GM06990 (cell line): ENCODE results near the gene C1orf21.

Experiments used
- DNase-seq: peaks from one replicate; pipeline ENCODE4 v3.0.0-alpha.2; 2011; ENCODE audit not compliant: insufficient read length; ENCODE audit errors: extremely low read depth
- H3K27me3 ChIP-seq: replicated peaks from 2 replicates; pipeline ENCODE4 v1.6.0; 2011; ENCODE audit warnings: low read length; ENCODE audit not compliant: control insufficient read depth, insufficient read depth
- H3K36me3 ChIP-seq: 2 replicates; pipeline ENCODE4 v1.5.1; 2011; ENCODE audit warnings: low read length; ENCODE audit not compliant: control insufficient read depth, insufficient read depth
- H3K4me3 ChIP-seq: replicated peaks from 2 replicates; pipeline ENCODE4 v1.5.1; 2011; ENCODE audit warnings: low read depth, mild to moderate bottlenecking, control low read depth, low read length
- TF ChIP-seq, protein P1 (sequence below): IDR thresholded peaks from 2 replicates; pipeline ENCODE4 v1.5.1; 2011; ENCODE audit warnings: low read length, control low read depth, mild to moderate bottlenecking, inconsistent platforms; ENCODE audit not compliant: insufficient read depth, poor library complexity, severe bottlenecking

The C1orf21 gene

DNA sequence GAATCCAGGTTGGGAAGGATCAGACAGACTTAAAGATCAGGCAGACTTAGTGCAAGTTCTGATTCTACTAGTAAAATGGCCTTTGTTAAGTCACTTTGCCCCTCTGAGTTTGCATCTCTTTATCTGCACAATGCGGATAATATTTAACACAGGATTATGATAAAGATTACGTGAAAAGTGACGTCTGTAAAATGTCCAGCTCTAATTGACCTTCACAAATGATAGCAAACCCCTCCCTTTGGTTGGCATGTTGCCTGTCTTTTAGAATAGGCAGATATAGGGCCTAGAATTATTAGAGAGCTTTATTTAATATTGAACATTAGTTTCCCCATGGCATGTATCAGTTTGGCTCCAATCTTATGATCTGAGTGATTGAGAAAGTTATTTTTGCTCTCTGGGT is 55.4 kb downstream of the C1orf21 start:
- Histone ChIP-seq H3K27me3 (no peaks in the 10 kb centered on the region; the same call in 1 of the 2 replicates), H3K36me3 (no peaks in the 10 kb centered on the region), H3K4me3 (no peak overlapping the region)
- no peak for DNase-seq
- TF ChIP-seq, protein P1, sequence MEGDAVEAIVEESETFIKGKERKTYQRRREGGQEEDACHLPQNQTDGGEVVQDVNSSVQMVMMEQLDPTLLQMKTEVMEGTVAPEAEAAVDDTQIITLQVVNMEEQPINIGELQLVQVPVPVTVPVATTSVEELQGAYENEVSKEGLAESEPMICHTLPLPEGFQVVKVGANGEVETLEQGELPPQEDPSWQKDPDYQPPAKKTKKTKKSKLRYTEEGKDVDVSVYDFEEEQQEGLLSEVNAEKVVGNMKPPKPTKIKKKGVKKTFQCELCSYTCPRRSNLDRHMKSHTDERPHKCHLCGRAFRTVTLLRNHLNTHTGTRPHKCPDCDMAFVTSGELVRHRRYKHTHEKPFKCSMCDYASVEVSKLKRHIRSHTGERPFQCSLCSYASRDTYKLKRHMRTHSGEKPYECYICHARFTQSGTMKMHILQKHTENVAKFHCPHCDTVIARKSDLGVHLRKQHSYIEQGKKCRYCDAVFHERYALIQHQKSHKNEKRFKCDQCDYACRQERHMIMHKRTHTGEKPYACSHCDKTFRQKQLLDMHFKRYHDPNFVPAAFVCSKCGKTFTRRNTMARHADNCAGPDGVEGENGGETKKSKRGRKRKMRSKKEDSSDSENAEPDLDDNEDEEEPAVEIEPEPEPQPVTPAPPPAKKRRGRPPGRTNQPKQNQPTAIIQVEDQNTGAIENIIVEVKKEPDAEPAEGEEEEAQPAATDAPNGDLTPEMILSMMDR: no peak

DNA sequence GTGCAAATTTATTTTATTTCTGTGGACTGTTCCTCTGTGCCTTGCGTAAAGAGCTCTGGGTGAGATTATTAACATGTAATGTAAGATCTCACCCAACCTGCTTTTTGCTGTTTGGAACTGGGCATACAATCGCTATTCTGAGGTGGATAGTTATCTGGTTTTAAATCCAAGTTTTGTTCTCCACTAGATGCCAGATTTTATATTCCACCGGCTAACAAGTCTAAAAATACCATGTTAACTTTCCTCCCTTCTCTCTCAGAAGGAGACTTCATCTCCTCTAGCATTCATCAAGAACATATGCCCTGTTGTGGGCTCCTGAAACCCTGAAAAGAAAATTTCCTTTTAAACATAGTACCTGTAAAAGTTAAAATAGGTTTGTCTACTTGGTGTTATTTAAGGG is 56.4 kb downstream of the C1orf21 start:
- TF ChIP-seq, protein P1: no peak
- Histone ChIP-seq H3K4me3 (no peak overlapping the region), H3K36me3 (no peaks in the 10 kb centered on the region), H3K27me3 (no peaks in the 10 kb centered on the region)
- no peak for DNase-seq

DNA sequence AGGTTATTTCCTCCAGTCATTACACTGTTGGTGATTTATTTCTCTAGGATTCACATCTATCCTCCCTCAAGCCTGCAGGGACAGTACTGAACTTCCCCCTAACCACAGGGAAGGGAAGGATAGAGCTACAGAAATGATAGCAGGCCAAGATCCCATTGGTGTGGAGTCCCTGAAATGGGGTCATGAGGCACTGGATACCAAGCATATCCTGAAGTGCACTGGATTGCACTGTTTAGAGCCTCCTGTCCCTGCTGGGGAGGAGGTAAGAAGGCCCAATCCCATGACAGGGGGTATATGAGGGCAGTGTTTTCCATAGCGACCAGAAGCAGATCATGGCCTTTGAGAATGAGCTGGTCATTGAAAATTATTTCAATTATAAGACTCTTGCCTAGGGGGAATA is 56.8 kb downstream of the C1orf21 start:
- no peak overlapping the region for H3K4me3 ChIP-seq
- TF ChIP-seq, protein P1: no peak
- H3K36me3 ChIP-seq: no peaks in the 10 kb centered on the region
- no peak for DNase-seq
- H3K27me3 ChIP-seq: no peaks in the 10 kb centered on the region

DNA sequence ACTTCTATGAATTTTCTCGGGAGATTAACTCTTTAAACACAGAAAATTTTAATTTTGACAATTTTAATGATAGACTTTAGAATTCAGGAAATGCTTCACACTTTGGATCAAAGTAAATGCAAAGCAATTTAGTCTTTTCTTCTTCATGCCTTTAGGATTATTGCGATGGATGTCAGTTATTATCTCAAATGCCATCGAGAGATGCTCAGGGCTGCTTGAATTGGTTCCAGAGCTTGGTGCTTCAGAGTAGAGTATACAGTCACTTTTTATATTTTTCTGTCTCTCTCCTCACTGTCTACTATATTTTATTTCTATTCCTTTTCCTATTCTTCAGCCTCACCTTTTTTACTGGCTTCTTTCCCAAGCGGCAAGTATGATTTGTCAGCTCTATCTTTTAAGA is 59.2 kb downstream of the C1orf21 start:
- no peak for DNase-seq
- no peak overlapping the region for H3K4me3 ChIP-seq

DNA sequence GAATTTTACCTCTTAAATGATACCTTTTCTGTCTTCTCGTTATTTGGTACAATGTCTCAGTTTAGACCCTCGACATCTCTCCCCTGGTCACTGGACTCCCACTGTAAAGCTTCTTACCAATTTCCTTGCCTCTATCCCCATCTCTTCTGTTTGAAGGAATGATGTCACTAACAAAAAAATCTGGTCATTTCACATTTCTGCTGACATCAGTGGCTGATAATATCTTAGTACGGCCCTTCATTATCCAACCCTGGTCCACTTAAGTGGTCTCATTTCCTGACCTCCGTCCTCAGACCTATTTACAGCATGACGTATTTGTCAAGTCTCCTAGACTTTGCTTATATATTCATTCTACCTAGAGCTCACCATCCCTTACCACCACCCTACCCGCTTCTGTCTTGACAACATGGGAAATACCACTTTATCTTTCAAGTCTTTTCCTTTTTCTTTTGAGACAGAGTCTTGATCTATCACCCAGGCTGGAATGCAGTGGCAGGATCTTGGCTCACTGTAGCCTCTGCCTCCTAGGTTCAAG is 60.9 kb downstream of the C1orf21 start:
- TF ChIP-seq, protein P1: no peak
- DNase-seq: no peak
- no peak overlapping the region for H3K4me3 ChIP-seq
- H3K36me3 ChIP-seq: no peaks in the 10 kb centered on the region
- no peaks in the 10 kb centered on the region for H3K27me3 ChIP-seq

More for the DNA sequence above, 59.2 kb downstream of the C1orf21 start:
- no peaks in the 10 kb centered on the region for H3K27me3 ChIP-seq
- no peaks in the 10 kb centered on the region for H3K36me3 ChIP-seq
- TF ChIP-seq, protein P1: no peak

DNA sequence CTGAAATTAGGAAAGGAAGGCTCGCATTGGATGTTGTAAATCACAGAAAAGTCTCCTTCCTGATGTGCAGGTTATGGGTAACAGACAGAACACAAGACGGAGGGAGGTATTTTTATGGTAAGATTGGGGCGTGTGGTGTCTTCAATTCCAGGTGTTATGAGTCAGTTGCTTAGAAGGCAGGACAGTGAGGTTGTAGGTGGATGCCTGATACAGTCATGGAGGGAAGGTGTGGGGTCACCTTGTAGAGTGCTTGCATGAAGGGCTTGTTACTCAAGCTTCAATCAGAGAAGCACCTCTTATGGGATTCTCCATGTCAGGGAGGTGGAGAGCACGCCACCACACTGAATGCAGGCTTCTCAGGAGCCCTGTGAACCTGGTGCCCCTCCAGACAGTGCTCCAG is 63.1 kb downstream of the C1orf21 start:
- TF ChIP-seq, protein P1: no peak
- Histone ChIP-seq H3K4me3 (no peak overlapping the region), H3K27me3 (no peaks in the 10 kb centered on the region), H3K36me3 (no peaks in the 10 kb centered on the region)
- no peak for DNase-seq
